Brain microvascular endothelial cell (primary cell): ENCODE measurements around the gene GNAZ.
"Not testable (repeated sequence)": the region's sequence is repeated elsewhere in the genome, so short reads cannot be mapped to it uniquely, and the experiment has no call there.

Experiments
- DNase-seq: peaks from one replicate; pipeline ENCODE4 v3.0.0-alpha.2; 2020
- H3K27ac ChIP-seq: fragments of 250-450 bp; sonication (Bioruptor Pico); 2 replicates; pipeline ENCODE4 v1.5.1; 2020; ENCODE audit warnings: mild to moderate bottlenecking, moderate library complexity
- H3K27me3 ChIP-seq: fragments of 250-450 bp; sonication (Bioruptor Pico); replicated peaks from 2 replicates; pipeline ENCODE4 v1.5.1; 2020; ENCODE audit warnings: mild to moderate bottlenecking
- H3K36me3 ChIP-seq: fragments of 250-450 bp; sonication (Bioruptor Pico); replicated peaks from 2 replicates; pipeline ENCODE4 v1.5.1; 2020; ENCODE audit warnings: mild to moderate bottlenecking
- H3K4me3 ChIP-seq: 2 replicates; pipeline ENCODE4 v1.5.1; 2011; ENCODE audit warnings: low read depth, mild to moderate bottlenecking, control low read depth, low read length, moderate library complexity
- CTCF ChIP-seq: IDR thresholded peaks from 2 replicates; pipeline ENCODE4 v1.5.1; 2011; ENCODE audit warnings: low read depth, mild to moderate bottlenecking, moderate library complexity, low read length, control low read depth, inconsistent platforms; ENCODE audit errors: missing control alignments
- in situ Hi-C: cut with HindIII; loops from 2 replicates; pipeline ENCODE4 v1.10.0; 2017; ENCODE audit warnings: low sequenced_read_pairs, low pct_ligation_motif_present

The GNAZ gene

GRCh38 chr22:23131931-23132330 lies 61.6 kb downstream of the GNAZ start:
- in situ Hi-C loops: no loop called here
- TF ChIP-seq CTCF: no peak
- Histone ChIP-seq H3K27me3 (peaks cover 10% of the 10 kb centered on the region), H3K27ac (no peak overlapping the region), H3K36me3 (no peaks in the 10 kb centered on the region), H3K4me3 (no peak overlapping the region)
- no peak for DNase-seq

- no peak for DNase-seq
- in situ Hi-C loops: no loop called here
- TF ChIP-seq CTCF: no peak
- no peak overlapping the region for H3K4me3 ChIP-seq
- peaks cover 9% of the 10 kb centered on the region for H3K27me3 ChIP-seq
- no peaks in the 10 kb centered on the region for H3K36me3 ChIP-seq
- no peak overlapping the region for H3K27ac ChIP-seq
Observed at GRCh38 chr22:23132376-23133091, 62.2 kb downstream of the GNAZ start.

DNA sequence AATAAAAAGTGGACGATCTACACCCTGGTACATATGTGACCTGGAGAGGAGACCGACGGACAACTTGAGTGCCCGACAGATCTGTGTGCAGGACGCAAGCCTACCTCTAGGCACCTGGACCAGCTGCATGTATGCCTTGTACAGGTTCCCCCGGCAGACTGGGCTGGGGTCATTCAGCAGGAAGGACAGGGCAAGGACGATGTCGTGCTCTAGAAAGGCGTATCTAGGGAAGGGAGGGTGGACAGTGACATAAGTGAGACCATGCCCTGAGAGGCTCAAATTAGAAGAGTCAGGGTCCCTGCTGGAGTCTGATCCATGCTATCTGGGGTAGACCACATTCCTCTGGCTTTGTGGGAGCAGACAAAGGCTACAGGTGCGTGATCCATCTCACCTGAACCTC lies 63.6 kb downstream of the GNAZ start:
- TF ChIP-seq CTCF: no peak
- no peak for DNase-seq
- in situ Hi-C loops: no loop called here
- peaks cover 9% of the 10 kb centered on the region for H3K27me3 ChIP-seq
- no peaks in the 10 kb centered on the region for H3K36me3 ChIP-seq
- H3K4me3 ChIP-seq: no peak overlapping the region
- H3K27ac ChIP-seq: no peak overlapping the region

DNA sequence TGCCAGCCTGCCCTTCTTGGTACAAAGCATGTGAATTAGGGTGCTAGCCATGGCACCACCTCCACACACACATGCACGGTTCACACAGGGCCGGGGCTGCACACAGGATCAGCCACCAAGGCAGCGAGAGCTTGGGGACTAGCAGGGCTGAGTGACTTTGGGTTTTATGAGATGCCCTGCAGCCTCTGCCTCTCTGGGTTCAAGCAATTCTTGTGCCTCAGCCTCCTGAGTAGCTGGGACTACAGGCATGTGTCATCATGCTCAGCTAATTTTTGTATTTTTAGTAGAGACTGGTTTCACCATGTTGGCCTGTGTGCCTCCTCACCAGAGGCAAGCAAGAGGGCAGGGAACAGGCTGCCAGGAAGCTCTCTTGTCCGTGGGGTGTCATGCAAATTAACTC lies 66.7 kb downstream of the GNAZ start:
- DNase-seq, in situ Hi-C loops, H3K27me3 ChIP-seq, H3K4me3 ChIP-seq, H3K36me3 ChIP-seq, H3K27ac ChIP-seq: not testable (repeated sequence)

DNA sequence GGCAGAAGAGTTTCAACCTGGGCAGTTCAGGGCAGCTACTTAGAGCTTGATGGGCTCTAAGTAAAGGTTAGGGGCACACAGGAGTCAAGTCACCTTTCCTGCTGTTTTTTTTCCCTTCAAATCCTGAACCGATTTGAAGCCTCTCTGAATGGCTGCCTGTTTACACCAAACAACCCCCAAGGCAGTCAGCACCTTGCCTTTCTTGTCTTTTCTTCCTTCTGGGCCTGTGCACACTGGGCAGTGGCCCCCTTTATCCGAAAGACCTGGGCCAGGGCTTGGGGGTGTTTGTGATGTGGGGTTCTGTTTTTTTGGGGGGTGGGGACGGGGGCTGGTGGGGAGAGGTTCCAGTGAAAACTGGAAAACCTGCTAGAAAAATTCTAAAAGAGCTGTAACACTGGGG lies 67.1 kb downstream of the GNAZ start:
- in situ Hi-C loops: no loop called here
- Histone ChIP-seq H3K27me3 (peaks cover 2% of the 10 kb centered on the region), H3K27ac (no peak overlapping the region), H3K4me3 (no peak overlapping the region), H3K36me3 (no peaks in the 10 kb centered on the region)
- no peak for DNase-seq
- no peak for TF ChIP-seq CTCF

GRCh38 chr22:23137905-23138561 lies 67.7 kb downstream of the GNAZ start:
- Histone ChIP-seq H3K27me3 (peaks cover 2% of the 10 kb centered on the region), H3K27ac (no peak overlapping the region), H3K4me3 (no peak overlapping the region), H3K36me3 (no peaks in the 10 kb centered on the region)
- TF ChIP-seq CTCF: no peak
- no peak for DNase-seq
- in situ Hi-C loops: no loop called here
